Measurements from ENCODE around the gene LTBP1.

Gene LTBP1

GRCh38 chr2:33121416-33121815, 174.7 kb downstream of the LTBP1 start:
- FAIRE-seq: peak; percentile 98

GRCh38 chr2:33121925-33122324, 175.2 kb downstream of the LTBP1 start:
- FAIRE-seq: no peak

DNA sequence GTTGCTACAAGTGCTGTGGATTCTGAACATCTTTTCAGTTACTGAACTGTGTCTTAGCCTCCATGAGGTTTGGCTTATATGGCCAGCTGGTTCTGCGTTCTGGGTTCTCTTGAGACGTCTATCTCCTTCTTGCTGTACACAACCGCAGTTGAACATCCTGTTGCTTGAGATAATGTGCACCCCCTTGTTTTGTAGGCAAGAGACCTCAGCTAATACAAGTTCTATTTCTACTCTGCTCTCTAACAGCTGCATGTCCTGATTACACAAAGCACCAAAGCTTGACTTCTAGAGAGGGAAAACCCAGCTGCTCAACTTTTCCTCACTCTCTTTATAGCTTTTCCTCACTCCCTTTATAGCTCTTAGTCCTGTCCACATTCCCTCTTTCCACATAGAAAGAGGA, 176.0 kb downstream of the LTBP1 start:
- no peak for FAIRE-seq

- FAIRE-seq: no peak
Measured at GRCh38 chr2:33123216-33123615, 176.5 kb downstream of the LTBP1 start.

DNA sequence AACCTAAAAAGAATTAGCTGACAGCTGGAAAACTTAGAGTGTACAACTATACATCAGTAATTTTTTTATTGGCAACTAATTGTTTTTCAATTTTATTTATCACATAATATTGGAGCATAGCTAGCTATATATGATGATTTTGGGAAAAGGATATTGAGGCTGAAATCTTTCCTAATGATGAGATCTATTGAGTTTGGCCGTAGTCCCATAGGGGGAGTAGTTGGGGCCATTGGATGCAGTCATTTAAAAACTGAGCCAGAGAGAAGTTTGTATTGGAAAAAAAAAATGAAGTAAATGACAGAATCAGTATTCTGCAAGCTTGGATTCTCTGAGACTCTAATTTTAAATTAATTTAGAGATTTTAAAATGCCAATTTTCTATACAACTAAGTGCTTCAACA, 179.8 kb downstream of the LTBP1 start:
- no peak for FAIRE-seq

GRCh38 chr2:33126958-33127357, 180.2 kb downstream of the LTBP1 start:
- FAIRE-seq: peak; percentile 23

- peak; percentile 33 for FAIRE-seq
Measured at GRCh38 chr2:33129263-33130053, 182.7 kb downstream of the LTBP1 start.

DNA sequence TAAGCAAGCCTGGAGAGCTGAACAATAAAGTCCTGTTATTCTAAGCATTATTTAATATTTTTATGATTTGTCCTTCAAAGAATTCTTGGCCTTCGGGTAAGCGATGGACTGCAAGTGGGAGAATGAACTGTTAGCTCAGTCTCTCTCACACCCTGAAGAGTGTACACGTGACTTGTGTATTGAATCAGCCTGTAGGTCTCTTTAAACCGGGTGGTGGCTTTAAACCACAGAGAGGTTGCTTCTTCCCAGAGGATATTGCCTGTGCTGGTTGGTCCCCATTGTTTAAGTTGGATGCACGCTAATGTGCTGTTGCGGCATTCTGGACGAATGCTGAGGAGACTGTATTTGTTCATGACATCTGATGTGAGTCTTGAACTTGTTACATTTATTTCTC, 183.3 kb downstream of the LTBP1 start:
- FAIRE-seq: no peak

DNA sequence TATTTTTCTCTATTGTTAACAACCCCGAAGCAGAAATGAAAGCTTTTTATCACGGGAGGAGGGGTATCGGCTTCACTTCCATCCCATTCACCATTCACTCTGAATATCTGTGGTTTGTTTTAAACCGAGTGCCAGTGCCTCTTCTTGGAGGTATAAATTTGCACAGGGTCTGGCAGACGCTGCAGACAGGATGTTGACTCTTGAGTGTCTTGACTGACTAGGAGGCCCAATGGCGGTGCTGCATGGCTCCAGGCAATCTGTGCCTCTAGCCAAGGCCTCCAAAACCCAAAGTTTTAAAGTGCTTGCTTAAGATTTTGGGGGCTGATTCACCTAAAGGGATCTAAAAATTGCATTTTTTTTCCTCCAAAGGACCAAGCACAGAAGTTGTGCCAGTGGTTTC, 183.8 kb downstream of the LTBP1 start:
- no peak for FAIRE-seq

DNA sequence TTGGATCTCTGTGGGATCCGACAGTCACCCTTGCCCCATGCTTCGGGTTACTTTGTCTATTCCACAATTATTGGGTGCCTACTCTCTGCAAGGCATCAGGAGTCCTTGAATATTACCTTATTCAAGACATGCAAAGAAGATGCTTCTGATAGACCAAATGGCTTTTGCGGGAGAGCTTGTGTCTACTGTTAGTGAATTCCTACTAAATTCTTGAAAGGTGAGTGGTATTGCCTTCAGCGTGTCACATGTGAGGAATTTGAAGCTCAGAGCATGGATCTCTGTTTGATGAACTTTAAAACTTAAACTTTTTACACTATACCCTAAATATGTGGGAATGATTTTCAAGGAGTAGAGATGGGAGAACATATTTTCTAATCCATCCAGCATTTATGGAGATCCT, 184.4 kb downstream of the LTBP1 start:
- no peak for FAIRE-seq

- FAIRE-seq: no peak
Measured at GRCh38 chr2:33131749-33132148, 185.0 kb downstream of the LTBP1 start.

DNA sequence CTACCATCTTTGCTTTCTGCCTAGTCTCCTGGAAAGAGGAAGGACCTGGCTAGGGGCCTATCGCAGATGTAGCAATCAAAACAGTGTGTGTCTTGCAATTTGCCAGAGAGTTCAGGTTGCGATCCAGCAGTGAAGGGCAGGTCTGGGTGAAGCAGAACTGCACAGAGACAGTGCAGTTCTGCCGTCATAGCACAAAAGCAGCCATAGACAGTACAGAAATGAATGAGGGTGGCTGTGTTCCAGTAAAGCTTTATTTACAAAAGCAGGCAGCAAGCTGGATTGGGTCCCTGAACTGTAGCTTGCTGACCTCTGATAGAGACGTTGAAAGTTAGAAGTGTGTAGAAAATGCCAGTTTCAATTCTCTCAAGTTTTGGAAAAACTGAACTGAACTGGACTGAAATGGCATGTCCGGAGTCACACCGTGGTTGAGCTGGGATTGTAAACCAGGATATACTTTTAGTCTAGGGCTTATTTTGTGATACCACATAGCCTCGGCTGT, 186.8 kb downstream of the LTBP1 start:
- FAIRE-seq: no peak

DNA sequence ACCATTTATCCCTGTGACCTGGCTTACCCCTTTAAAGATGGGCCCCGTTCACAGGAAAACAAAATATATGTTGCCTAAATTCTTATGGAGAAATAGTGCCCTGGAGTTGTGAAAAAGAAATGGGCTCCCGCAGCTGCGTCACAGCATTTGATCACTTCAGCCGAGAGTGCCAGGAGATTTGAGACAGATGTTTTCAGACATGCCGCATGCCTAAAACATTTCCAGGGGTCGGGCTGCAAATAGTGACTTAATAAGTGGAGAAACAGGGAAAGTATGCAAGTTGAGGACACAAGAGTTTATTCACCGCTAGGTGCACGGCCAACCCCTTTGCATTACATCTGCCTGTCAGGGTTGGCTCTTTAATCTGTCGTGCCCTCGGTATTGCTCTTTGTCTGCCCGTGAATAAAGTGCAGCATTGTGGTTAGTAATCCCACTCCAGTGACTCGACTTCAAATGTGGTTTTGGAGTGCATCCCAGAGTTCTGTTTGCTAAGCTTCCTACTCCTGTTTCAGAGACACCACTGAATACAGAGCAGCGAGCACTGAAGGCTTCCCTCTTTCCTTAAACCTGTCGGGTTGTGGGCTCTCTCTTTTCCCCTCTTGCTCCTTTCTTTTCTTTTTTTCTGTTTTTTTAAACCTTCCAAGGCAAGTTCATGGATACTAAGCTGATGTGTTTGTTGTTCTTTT, 187.5 kb downstream of the LTBP1 start:
- FAIRE-seq: no peak

DNA sequence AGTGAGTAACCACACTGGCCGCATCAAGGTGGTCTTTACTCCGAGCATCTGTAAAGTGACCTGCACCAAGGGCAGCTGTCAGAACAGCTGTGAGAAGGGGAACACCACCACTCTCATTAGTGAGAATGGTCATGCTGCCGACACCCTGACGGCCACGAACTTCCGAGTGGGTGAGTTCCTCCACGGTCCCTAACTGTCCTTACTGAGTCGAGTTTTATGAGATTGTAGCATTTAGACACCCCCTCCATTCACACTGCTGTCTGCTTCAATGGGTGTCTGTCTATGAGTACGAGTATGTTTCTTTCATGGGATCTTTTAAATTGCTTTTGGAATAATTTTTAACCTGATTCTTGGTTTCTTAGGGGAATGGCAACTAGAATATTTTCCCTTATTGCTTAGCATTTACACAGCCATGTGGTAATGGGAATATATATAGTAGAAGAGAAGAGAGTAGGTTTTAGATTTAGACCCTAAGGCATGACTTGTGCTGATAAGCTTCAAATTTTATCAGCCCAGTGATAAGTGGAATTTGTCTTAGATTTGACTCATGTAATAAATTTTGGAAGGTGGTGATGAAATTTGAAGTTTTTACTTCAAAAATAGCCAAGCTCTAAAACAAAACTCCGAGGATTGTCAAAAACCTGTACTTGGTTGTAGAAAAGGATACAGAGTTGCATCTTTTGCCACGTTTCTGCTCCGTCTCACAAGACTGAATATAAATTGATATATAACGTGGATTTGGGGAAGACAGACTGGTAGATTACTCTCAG, 188.2 kb downstream of the LTBP1 start:
- no peak for FAIRE-seq

DNA sequence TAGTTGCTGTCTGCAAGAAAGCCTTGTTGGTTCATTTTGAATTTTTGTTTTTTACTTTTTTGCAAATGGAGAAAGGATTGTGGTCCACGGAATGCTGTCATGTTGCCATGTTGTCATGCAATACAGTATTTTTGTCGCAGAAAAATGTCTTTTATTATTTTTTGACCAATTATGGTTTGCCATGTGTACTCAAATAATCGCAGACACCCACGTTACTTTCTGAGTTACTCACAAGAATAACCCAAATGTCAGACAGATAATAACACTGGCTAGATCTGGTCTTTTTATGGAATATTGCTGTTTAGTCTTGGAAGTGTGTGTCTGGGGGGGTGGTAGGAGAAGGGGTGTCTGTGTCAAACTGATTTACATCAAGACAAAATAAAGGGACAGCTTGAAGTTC, 188.9 kb downstream of the LTBP1 start:
- FAIRE-seq: no peak

DNA sequence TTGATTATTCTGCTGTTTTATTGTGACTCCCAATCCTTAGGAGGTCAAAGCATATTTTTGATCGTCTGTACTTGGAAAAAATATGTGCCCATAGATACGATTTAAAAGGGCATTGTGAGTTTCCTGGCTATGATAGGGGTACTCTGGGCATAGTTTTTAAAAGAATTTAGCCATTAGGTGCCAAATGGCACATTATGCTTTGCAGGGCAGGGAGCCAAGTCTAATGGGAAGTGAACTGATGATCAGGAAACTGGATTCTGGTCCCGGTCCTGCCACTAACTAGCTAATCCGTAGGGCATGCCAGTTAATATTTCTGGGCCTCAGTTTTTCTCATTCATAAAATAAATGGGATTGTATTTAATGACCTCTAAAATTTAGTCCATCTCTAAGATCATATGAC, 189.3 kb downstream of the LTBP1 start:
- no peak for FAIRE-seq

DNA sequence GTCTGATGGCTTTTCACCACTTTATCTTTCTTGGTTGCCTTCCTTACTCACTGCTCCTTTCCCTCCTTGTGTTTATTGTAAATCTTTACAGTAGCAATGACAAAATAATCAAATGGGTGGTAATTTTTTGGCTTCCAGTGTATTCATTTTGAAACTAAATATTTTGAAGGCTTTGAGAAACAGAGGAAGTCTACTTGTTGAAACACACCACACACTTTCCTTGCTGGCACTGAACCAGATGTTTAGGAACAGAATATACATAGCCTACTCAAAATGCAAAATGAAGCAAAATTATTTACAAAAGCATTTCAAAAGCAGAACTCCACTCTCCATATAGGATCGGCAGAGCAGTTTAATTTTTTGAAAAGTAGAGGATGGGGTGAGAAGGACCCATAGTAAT, 189.8 kb downstream of the LTBP1 start:
- FAIRE-seq: no peak

DNA sequence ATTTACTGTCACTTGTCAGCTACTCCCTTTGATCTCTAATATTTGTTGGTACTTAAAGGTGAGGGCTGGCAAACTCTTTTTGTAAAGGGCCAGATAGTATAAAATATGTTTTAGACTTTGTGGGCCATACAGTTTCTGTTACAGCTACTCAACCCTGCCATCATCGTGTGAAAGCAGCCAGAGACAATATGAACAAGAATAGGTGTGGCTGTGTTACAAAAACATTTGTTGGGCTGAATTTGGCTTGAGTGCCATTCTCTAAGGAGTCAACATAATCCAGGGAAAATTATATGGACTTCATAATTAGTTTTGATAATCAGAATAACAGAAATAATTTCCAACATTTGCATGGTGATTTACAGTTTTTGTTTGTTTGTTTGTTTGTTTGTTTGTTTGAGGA, 190.6 kb downstream of the LTBP1 start:
- no peak for FAIRE-seq

GRCh38 chr2:33139949-33140348, 193.2 kb downstream of the LTBP1 start:
- FAIRE-seq: no peak

GRCh38 chr2:33141476-33141875, 194.7 kb downstream of the LTBP1 start:
- FAIRE-seq: no peak

DNA sequence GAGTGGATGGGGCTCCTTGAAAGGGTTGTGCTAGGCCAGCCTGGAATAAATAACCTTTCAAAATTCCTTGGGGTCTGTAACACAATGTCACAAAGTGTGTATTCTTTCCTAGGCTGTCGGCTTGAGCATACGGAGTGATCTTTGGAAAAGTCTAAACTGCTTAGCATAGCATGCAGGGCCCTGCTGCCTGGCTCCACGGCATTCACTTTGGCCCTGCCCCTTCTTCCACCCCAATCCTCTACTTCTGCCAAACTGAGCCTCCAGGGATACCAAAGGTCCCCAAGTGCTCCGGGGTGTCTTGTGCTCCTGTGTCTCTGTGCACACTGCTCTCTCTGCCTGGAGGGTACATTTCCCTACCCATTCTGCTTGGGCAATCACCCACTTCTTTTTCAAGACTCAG, 196.1 kb downstream of the LTBP1 start:
- no peak for FAIRE-seq

DNA sequence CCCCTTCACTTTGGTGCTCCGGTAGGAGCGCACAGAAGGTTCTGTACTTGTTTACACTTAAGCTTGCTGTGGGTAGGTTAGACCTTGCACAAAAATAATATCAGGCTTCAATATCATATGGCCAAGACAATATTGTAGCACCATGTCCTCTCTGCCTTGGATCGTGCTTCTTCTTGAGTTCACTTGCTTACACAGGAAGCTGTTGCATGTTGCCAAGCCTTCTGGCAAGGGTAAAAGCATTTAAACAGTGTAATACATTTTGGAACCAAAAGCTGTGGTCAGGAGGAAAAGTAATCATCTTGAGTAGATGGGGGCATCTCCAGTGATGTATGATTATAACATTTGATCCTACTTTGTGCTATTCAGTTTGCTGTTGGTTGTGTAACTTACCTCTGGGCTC, 197.5 kb downstream of the LTBP1 start:
- no peak for FAIRE-seq

GRCh38 chr2:33145459-33145858, 198.7 kb downstream of the LTBP1 start:
- FAIRE-seq: peak; percentile 82

GRCh38 chr2:33146102-33146501, 199.3 kb downstream of the LTBP1 start:
- FAIRE-seq: no peak

Data from endometrium (tissue), 2 donors.